Diencephalon (tissue), 1 donor: ENCODE results near the gene FOXJ3. TPM values are rescaled to one million over a fixed set of nuclear protein-coding genes. Genes with fewer than 3 reads are reported as not detected.

ENCODE experiments used
- total RNA-seq: library from RNA; depleted of rRNA; stranded (reverse); fragments of >200 nt; gene quantifications from one replicate; pipeline ENCODE4 v1.2.3, GENCODE V29; 2014

Gene FOXJ3
- 65.5 TPM for total RNA-seq

GRCh38 chr1:42335050-42335808, at the start of gene FOXJ3:
FOXJ3 (minus strand) TSS chr1:42335235; CDS start chr1:42311093, 24,142 bp downstream.

GRCh38 chr1:42380586-42381279, 45.7 kb upstream of the FOXJ3 start, which contains the start of gene RIMKLA:
RIMKLA (plus strand) TSS chr1:42380792; CDS start chr1:42380935, 143 bp downstream.

DNA sequence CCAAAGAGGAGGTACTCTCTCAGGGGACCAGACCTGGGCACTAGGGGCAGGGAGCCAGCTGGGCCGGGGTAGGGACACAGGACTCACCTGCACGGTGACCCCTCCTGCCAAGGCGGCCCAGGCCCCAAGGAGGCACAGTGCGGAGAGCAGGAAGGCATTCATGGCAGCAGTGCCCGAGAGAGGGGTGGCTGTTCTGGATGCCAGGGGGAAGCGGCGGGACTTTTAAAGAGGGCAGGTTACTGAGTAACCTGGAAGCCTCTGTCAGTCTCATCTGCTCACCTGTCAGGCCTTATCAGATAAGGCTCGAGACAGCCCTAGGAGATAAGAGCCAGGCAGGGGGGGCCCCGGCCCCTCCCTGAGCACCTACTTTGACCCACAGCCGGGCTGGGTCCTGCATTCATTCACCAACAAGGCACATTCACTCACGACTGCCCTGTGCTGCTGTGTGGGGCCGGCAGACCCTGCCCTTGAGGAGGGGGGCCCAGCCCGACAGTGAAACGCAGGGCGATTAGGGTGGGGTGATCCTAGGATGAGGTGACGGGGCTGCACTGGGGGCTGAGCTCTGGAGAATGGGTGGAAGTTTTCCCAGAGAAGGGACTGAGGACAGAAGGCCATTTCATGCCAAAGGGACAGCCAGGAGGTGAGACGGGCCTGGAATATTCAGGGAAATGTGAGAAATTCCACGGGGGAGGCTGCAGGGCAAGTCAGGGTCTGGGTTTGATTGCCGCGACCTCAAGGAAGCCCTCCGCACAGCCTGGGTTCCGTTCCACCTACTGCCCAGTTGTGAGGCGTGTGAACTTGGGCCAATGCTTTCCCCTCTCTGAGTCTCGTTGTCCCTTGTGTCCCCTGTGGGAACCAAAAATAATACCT, 170.2 kb downstream of the FOXJ3 start, which contains the start of gene GUCA2A:
Gene GUCA2A (minus strand): TSS at position 195 of the 870 bp plus-strand sequence. CDS start 33 bp downstream, at position 162.

GRCh38 chr1:42152907-42153600, 182.0 kb downstream of the FOXJ3 start, which contains the start of gene GUCA2B:
GUCA2B (plus strand) TSS chr1:42153410; CDS start chr1:42153451, 41 bp downstream.

Other genes with a start within 250 kb of the FOXJ3 start
- not detected for gene GUCA2B, start 181.8 kb downstream of the FOXJ3 start, total RNA-seq
- gene GUCA2A, start 170.5 kb downstream of the FOXJ3 start, total RNA-seq, result not detected
- 25.4 TPM for gene RIMKLA, start 45.6 kb upstream of the FOXJ3 start, total RNA-seq
- gene ZMYND12, start 120.8 kb upstream of the FOXJ3 start, total RNA-seq, result 1.6 TPM
- 44.5 TPM for gene PPCS, start 121.3 kb upstream of the FOXJ3 start, total RNA-seq
- gene CCDC30, start 128.1 kb upstream of the FOXJ3 start, total RNA-seq, result 30.7 TPM